SK-N-MC (cell line): Measurements from ENCODE around the gene RPS28.

ENCODE experiments used
- EZH2 ChIP-seq: fragments of 200-600 bp; sonication (generic); IDR thresholded peaks from one replicate; pipeline ENCODE4 v1.6.1; 2017; ENCODE audit warnings: antibody characterized with exemption
- FOXP2 ChIP-seq: optimal IDR thresholded peaks from 2 replicates; pipeline ENCODE3; 2011; ENCODE audit warnings: mild to moderate bottlenecking, moderate library complexity; ENCODE audit not compliant: insufficient read depth; ENCODE audit errors: extremely low read length, control extremely low read depth
- POLR2AphosphoS5 ChIP-seq: IDR thresholded peaks from 2 replicates; pipeline ENCODE4 v1.6.1; 2012; ENCODE audit warnings: mild to moderate bottlenecking, low read depth, low read length, borderline replicate concordance

DNA sequence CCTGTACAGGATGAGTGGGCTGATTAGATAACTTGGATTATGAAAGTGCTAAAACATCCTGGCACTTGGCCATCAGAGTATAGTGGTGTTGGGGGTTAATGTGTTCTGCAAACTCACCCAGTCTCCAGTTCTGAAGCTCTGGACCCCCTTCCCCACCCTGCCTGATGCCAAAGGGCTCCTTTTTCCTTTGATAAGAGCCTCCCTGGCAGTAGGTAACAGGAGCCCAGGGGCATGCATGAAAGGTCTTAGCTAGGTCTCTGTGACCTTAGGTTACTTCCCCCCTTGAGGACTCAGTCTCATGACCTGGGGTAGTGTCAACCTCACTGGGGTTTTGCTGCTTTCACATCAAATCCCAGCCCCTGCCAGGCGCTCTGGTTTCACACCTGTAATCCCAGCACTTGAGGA is 2.5 kb downstream of the RPS28 start:
- TF ChIP-seq EZH2, result no peak
- no peak; the same call in 1 of the 2 replicates for TF ChIP-seq POLR2AphosphoS5
- TF ChIP-seq FOXP2, result no peak
